ENCODE results near the gene HOXB8. TPM values are rescaled to one million over a fixed set of nuclear protein-coding genes. Genes with fewer than 3 reads are reported as not detected.

The HOXB8 gene
- polyA plus RNA-seq, 1 donor from 2014 or later, result not detected

DNA sequence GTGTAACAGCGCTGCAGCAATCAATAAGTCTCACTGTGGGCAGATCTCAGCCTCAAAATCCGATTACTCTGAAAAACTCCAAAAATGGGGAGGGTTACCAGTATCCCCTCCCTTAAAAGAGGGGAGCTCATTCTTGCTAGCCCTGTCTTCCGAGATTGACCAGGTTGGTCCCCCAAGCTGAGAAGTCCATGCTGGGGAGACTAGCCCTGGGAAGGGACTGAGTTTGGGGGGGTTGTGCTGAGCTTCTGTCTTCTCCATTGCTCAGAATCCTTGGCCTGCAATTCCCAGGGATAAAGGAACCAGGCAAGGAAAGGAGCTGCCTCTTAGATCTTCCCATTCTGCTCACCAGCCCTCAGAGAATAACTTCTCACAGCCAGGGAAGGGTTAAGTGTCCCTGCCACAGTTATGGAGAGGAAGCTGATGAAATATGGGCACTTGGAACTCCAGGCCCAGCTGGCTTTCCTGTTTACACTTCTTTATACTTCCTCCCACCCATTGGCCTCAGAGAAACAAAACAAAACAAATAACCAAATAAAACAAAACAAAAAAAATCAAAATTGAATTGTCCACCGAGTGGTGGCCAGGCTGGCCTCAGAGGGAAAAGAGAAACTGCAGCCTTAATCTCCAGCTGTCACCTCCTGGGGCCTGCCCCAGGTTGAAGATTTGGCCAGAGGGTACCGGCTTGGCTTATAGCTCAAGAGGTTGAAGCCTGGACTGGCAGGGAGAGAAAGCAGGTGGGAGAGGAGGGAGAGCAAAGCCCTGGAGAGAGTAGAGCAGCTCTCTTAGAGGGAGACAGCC is 27.6 kb downstream of the HOXB8 start:
- Histone ChIP-seq H3K27me3 (ENCODE audit: insufficient read depth, low read depth, low read length) (peaks cover 100% of the 10 kb centered on the region), H3K9me3 (ENCODE audit: low read length) (peaks cover 8% of the 10 kb centered on the region), H4K20me1 (ENCODE audit: insufficient read depth) (no peaks in the 10 kb centered on the region), H3K9ac (ENCODE audit: low read length) (no peak overlapping the region), H3K9me2 (ENCODE audit: insufficient read depth, low read length) (no peaks in the 10 kb centered on the region), H3K36me3 (ENCODE audit: insufficient read depth, low read length) (no peaks in the 10 kb centered on the region), H3K4me3 (ENCODE audit: low read length) (no peak overlapping the region), H3F3A (ENCODE audit: insufficient read depth, low read length, poor library complexity, severe bottlenecking) (no peaks in the 10 kb centered on the region), H3K79me2 (replicated peaks; ENCODE audit: insufficient read depth, low read length) (no peaks in the 10 kb centered on the region), H3K27ac (ENCODE audit: low read length) (no peak overlapping the region), H2AFZ (ENCODE audit: low read depth, low read length) (no peak overlapping the region), H3K4me2 (ENCODE audit: low read length) (no peak overlapping the region)
- TF ChIP-seq, protein P1, sequence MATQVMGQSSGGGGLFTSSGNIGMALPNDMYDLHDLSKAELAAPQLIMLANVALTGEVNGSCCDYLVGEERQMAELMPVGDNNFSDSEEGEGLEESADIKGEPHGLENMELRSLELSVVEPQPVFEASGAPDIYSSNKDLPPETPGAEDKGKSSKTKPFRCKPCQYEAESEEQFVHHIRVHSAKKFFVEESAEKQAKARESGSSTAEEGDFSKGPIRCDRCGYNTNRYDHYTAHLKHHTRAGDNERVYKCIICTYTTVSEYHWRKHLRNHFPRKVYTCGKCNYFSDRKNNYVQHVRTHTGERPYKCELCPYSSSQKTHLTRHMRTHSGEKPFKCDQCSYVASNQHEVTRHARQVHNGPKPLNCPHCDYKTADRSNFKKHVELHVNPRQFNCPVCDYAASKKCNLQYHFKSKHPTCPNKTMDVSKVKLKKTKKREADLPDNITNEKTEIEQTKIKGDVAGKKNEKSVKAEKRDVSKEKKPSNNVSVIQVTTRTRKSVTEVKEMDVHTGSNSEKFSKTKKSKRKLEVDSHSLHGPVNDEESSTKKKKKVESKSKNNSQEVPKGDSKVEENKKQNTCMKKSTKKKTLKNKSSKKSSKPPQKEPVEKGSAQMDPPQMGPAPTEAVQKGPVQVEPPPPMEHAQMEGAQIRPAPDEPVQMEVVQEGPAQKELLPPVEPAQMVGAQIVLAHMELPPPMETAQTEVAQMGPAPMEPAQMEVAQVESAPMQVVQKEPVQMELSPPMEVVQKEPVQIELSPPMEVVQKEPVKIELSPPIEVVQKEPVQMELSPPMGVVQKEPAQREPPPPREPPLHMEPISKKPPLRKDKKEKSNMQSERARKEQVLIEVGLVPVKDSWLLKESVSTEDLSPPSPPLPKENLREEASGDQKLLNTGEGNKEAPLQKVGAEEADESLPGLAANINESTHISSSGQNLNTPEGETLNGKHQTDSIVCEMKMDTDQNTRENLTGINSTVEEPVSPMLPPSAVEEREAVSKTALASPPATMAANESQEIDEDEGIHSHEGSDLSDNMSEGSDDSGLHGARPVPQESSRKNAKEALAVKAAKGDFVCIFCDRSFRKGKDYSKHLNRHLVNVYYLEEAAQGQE (IDR thresholded peaks at IDR 0.05; ENCODE audit: borderline replicate concordance), result no peak
- no peak for TF ChIP-seq RAD21 (conservative IDR thresholded peaks at IDR 0.05)
- TF ChIP-seq CTCF (IDR thresholded peaks at IDR 0.05; ENCODE audit: poor library complexity, severe bottlenecking), result no peak
- TF ChIP-seq POLR2AphosphoS5 (IDR thresholded peaks at IDR 0.05), result no peak
- TF ChIP-seq MXI1 (conservative IDR thresholded peaks at IDR 0.05; ENCODE audit: poor library complexity, severe bottlenecking), result no peak
- TF ChIP-seq TAF1 (IDR thresholded peaks at IDR 0.05; ENCODE audit: low read depth), result no peak
- no peak for TF ChIP-seq SMC3 (conservative IDR thresholded peaks at IDR 0.05; ENCODE audit: poor library complexity)
- TF ChIP-seq EZH2 (IDR thresholded peaks at IDR 0.05; ENCODE audit: borderline replicate concordance, insufficient read depth, low read length, poor library complexity, severe bottlenecking), result no peak
- no peak for TF ChIP-seq EP300 (conservative IDR thresholded peaks at IDR 0.05; ENCODE audit: poor library complexity, severe bottlenecking)

- no peak for TF ChIP-seq EP300 (conservative IDR thresholded peaks at IDR 0.05; ENCODE audit: poor library complexity, severe bottlenecking)
- Histone ChIP-seq H3K9ac (ENCODE audit: low read length) (no peak overlapping the region), H3K4me3 (ENCODE audit: low read length) (no peak overlapping the region), H2AFZ (ENCODE audit: low read depth, low read length) (no peak overlapping the region), H3K36me3 (ENCODE audit: insufficient read depth, low read length) (no peaks in the 10 kb centered on the region), H3K4me2 (ENCODE audit: low read length) (no peak overlapping the region), H3K79me2 (replicated peaks; ENCODE audit: insufficient read depth, low read length) (no peaks in the 10 kb centered on the region), H3K9me3 (ENCODE audit: low read length) (peaks cover 8% of the 10 kb centered on the region), H3K9me2 (ENCODE audit: insufficient read depth, low read length) (no peaks in the 10 kb centered on the region), H3F3A (ENCODE audit: insufficient read depth, low read length, poor library complexity, severe bottlenecking) (no peaks in the 10 kb centered on the region), H3K27me3 (ENCODE audit: insufficient read depth, low read depth, low read length) (peaks cover 100% of the 10 kb centered on the region), H3K27ac (ENCODE audit: low read length) (no peak overlapping the region), H4K20me1 (ENCODE audit: insufficient read depth) (no peaks in the 10 kb centered on the region)
Observed at GRCh38 chr17:48586355-48587258, 28.5 kb downstream of the HOXB8 start.

Measured in neural cell (in vitro differentiated cells).